Trophoblast cell (in vitro differentiated cells and primary cell): Measurements from ENCODE around the gene IL1RAPL2.

ENCODE experiments used
- DNase-seq, 2 donors: peaks; one replicate each; pipeline ENCODE4 v3.0.0-alpha.2; 2016
- H2AFZ ChIP-seq: 2 replicates; pipeline ENCODE4 v1.6.1; 2013; ENCODE audit warnings: low read length, moderate library complexity, mild to moderate bottlenecking; ENCODE audit not compliant: insufficient read depth, poor library complexity
- H2AK5ac ChIP-seq: 2 replicates; pipeline ENCODE4 v1.6.1; 2013; ENCODE audit warnings: mild to moderate bottlenecking, low read length
- H2BK120ac ChIP-seq: 2 replicates; pipeline ENCODE4 v1.6.1; 2013; ENCODE audit warnings: low read length, mild to moderate bottlenecking, moderate library complexity; ENCODE audit not compliant: insufficient read depth, poor library complexity
- H2BK12ac ChIP-seq: 2 replicates; pipeline ENCODE4 v1.6.1; 2013; ENCODE audit warnings: mild to moderate bottlenecking, low read length, moderate library complexity
- H2BK5ac ChIP-seq: 2 replicates; pipeline ENCODE4 v1.6.1; 2013; ENCODE audit warnings: low read length, low read depth, moderate library complexity, mild to moderate bottlenecking; ENCODE audit not compliant: poor library complexity
- H3K14ac ChIP-seq: 2 replicates; pipeline ENCODE4 v1.6.1; 2013; ENCODE audit warnings: mild to moderate bottlenecking, low read length
- H3K18ac ChIP-seq: 2 replicates; pipeline ENCODE4 v1.6.1; 2013; ENCODE audit warnings: mild to moderate bottlenecking, low read length
- H3K23ac ChIP-seq: 2 replicates; pipeline ENCODE4 v1.6.1; 2013; ENCODE audit warnings: low read length
- H3K27ac ChIP-seq: 2 replicates; pipeline ENCODE4 v1.5.1; 2013; ENCODE audit warnings: low read depth, mild to moderate bottlenecking, inconsistent platforms, low read length, moderate library complexity
- H3K27me3 ChIP-seq: 2 replicates; pipeline ENCODE4 v1.6.1; 2013; ENCODE audit warnings: inconsistent platforms, mild to moderate bottlenecking, low read length, moderate library complexity; ENCODE audit not compliant: insufficient read depth
- H3K36me3 ChIP-seq, 2 experiments: 1 replicate in 1 of 2; 2 replicates in 1 of 2; pipeline ENCODE4 v1.6.1; 2013; ENCODE audit warnings: low read length in 2 of 2, mild to moderate bottlenecking in 2 of 2, moderate library complexity in 1 of 2; ENCODE audit not compliant: insufficient read depth in 2 of 2, control insufficient read depth in 1 of 2
- H3K4ac ChIP-seq: 2 replicates; pipeline ENCODE4 v1.6.1; 2013; ENCODE audit warnings: low read depth, mild to moderate bottlenecking, low read length, moderate library complexity
- H3K4me1 ChIP-seq, 2 experiments: 1 replicate in 1 of 2; 2 replicates in 1 of 2; pipeline ENCODE4 v1.6.1; 2013; ENCODE audit warnings: low read length in 2 of 2, mild to moderate bottlenecking in 2 of 2, moderate library complexity in 1 of 2; ENCODE audit not compliant: insufficient read depth in 2 of 2, control insufficient read depth in 1 of 2
- H3K4me2 ChIP-seq: 2 replicates; pipeline ENCODE4 v1.6.1; 2013; ENCODE audit warnings: inconsistent platforms, mild to moderate bottlenecking, low read length, moderate library complexity
- H3K4me3 ChIP-seq: 2 replicates; pipeline ENCODE4 v1.5.1; 2013; ENCODE audit warnings: mild to moderate bottlenecking, low read depth, low read length, inconsistent platforms
- H3K79me1 ChIP-seq: one replicate; pipeline ENCODE4 v1.6.1; 2013; ENCODE audit warnings: low read length
- H3K79me2 ChIP-seq: 2 replicates; pipeline ENCODE4 v1.6.1; 2013; ENCODE audit warnings: low read length, mild to moderate bottlenecking; ENCODE audit not compliant: control insufficient read depth, insufficient read depth, poor library complexity
- H3K9ac ChIP-seq: 2 replicates; pipeline ENCODE4 v1.6.1; 2013; ENCODE audit warnings: mild to moderate bottlenecking, low read length
- H3K9me3 ChIP-seq: 2 replicates; pipeline ENCODE4 v1.6.1; 2013; ENCODE audit warnings: low read depth, mild to moderate bottlenecking, control low read depth, inconsistent platforms, low read length; ENCODE audit not compliant: insufficient read depth
- H4K12ac ChIP-seq: 2 replicates; pipeline ENCODE4 v1.6.1; 2013; ENCODE audit warnings: low read depth, mild to moderate bottlenecking, low read length, moderate library complexity
- H4K8ac ChIP-seq: 2 replicates; pipeline ENCODE4 v1.6.1; 2013; ENCODE audit warnings: low read depth, mild to moderate bottlenecking, low read length, moderate library complexity
- H4K91ac ChIP-seq: one replicate; pipeline ENCODE4 v1.6.1; 2013; ENCODE audit warnings: low read depth, mild to moderate bottlenecking, low read length, moderate library complexity
- WGBS: extraction: QIAGEN DNeasy Blood & Tissue Kit; methylation state at CpG from one replicate; pipeline ENCODE4 v1.1.7; 2013; ENCODE audit warnings: missing lambda C conversion rate; ENCODE audit not compliant: insufficient read length, insufficient coverage; ENCODE audit errors: extremely low coverage; 5-methylcytosine and 5-hydroxymethylcytosine counted together

IL1RAPL2 gene

DNA sequence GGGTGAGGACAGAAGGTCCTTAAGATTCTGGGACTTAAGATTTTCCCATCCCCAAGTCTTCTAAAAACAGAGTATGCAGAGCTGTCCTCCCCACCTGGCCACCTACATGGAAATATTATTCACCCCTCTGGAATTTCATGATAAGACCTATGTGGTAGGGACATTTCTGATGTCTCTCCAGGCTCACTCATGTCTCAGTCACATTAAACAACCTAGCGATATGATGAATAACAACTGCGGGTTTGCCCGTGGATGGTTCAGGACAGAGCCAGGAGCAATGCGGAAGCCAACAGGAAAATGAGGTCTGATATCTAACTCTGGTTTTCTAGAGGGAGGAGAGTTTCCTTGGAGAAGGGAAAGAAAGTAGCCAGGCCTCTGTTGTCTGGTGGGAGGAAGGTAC, 607.1 kb downstream of the IL1RAPL2 start:
- H2BK5ac ChIP-seq: no peak overlapping the region
- H3K4me1 ChIP-seq: no peaks in the 10 kb centered on the region
- H2AK5ac ChIP-seq: no peak overlapping the region
- no peak overlapping the region for H3K14ac ChIP-seq
- WGBS: no CpG with 5 or more reads among the region's 4 CpGs
- no peak overlapping the region for H4K12ac ChIP-seq
- no peaks in the 10 kb centered on the region for H3K79me2 ChIP-seq
- no peaks in the 10 kb centered on the region for H3K79me1 ChIP-seq
- H2AFZ ChIP-seq: no peak overlapping the region
- no peak overlapping the region for H3K4ac ChIP-seq
- H3K27me3 ChIP-seq: no peaks in the 10 kb centered on the region
- no peak overlapping the region for H2BK12ac ChIP-seq
- H3K23ac ChIP-seq: no peak overlapping the region
- no peak overlapping the region for H4K8ac ChIP-seq
- DNase-seq: peak; percentile 33 to 63
- no peak overlapping the region for H2BK120ac ChIP-seq
- no peak overlapping the region for H3K27ac ChIP-seq
- no peak overlapping the region for H3K9ac ChIP-seq
- H3K4me3 ChIP-seq: no peak overlapping the region
- no peak overlapping the region for H3K4me2 ChIP-seq
- no peaks in the 10 kb centered on the region for H3K36me3 ChIP-seq
- H3K18ac ChIP-seq: no peak overlapping the region
- H3K9me3 ChIP-seq: no peaks in the 10 kb centered on the region
- no peak overlapping the region for H4K91ac ChIP-seq

DNA sequence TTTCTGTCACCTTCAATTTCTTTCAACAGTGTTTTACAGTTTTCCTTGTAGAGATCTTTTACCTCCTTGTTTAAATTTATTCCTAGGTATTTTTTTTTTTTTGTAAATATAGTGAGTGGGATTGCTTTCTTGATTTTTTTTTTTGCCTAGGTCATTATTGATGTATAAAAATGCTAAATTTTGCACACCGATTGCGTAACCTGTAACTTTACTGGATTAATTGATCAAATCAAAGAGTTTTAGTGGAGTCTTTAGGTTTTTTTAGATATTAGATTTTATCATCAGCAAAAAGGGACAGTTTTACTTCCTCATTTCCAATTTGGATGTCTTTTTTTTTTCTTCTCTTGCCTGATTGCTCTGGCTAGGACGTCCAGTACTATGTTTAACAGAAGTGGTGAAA, 613.6 kb downstream of the IL1RAPL2 start:
- WGBS: no CpG with 5 or more reads among the region's 3 CpGs
- H2BK5ac ChIP-seq: no peak overlapping the region

DNA sequence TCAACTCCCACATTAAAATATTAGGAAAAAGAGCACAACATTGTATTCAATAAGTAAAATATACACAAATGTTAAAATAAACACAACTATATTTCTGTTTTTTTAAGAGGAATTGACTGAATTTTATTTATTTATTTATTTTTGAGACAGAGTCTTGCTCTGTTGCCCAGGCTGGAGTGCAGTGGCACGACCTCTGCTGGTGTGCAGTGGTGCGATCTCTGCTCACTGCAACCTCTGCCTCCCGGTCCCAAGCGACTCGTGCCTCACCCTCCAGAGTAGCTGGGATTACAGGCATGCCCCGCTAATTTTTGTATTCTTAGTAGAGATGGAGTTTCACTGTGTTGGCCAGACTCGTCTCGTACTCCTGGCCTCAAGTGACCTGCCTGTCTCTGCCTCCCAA, 623.1 kb downstream of the IL1RAPL2 start:
- no peak overlapping the region for H3K4me2 ChIP-seq
- no peak overlapping the region for H3K23ac ChIP-seq
- H3K9ac ChIP-seq: no peak overlapping the region
- H4K12ac ChIP-seq: no peak overlapping the region
- no peak overlapping the region for H4K8ac ChIP-seq
- H3K27me3 ChIP-seq: no peaks in the 10 kb centered on the region
- no peak overlapping the region for H2AK5ac ChIP-seq
- no peaks in the 10 kb centered on the region for H3K4me1 ChIP-seq
- no peak overlapping the region for H3K18ac ChIP-seq
- no CpG with 5 or more reads among the region's 8 CpGs for WGBS
- no peak overlapping the region for H2BK5ac ChIP-seq
- DNase-seq: peak in 1 of 2 donors; percentile 21
- H4K91ac ChIP-seq: no peak overlapping the region
- H3K4me3 ChIP-seq: no peak overlapping the region
- H3K79me2 ChIP-seq: no peaks in the 10 kb centered on the region
- no peaks in the 10 kb centered on the region for H3K9me3 ChIP-seq
- H3K79me1 ChIP-seq: no peaks in the 10 kb centered on the region
- no peak overlapping the region for H3K14ac ChIP-seq
- no peak overlapping the region for H2BK120ac ChIP-seq
- H2AFZ ChIP-seq: no peak overlapping the region
- no peak overlapping the region for H3K4ac ChIP-seq
- no peak overlapping the region for H3K27ac ChIP-seq
- H3K36me3 ChIP-seq: no peaks in the 10 kb centered on the region
- no peak overlapping the region for H2BK12ac ChIP-seq

More for the DNA sequence above, 613.6 kb downstream of the IL1RAPL2 start:
- no peaks in the 10 kb centered on the region for H3K27me3 ChIP-seq
- H4K12ac ChIP-seq: no peak overlapping the region
- no peak overlapping the region for H3K23ac ChIP-seq
- no peak overlapping the region for H3K14ac ChIP-seq
- no peaks in the 10 kb centered on the region for H3K79me2 ChIP-seq
- no peak overlapping the region for H4K8ac ChIP-seq
- H2AK5ac ChIP-seq: no peak overlapping the region
- no peak overlapping the region for H3K9ac ChIP-seq
- H4K91ac ChIP-seq: no peak overlapping the region
- no peak for DNase-seq
- no peak overlapping the region for H2AFZ ChIP-seq
- H3K79me1 ChIP-seq: no peaks in the 10 kb centered on the region
- no peak overlapping the region for H2BK120ac ChIP-seq
- no peaks in the 10 kb centered on the region for H3K9me3 ChIP-seq
- H3K4ac ChIP-seq: no peak overlapping the region
- no peak overlapping the region for H3K18ac ChIP-seq
- no peak overlapping the region for H3K4me3 ChIP-seq
- H3K4me1 ChIP-seq: no peaks in the 10 kb centered on the region
- H3K4me2 ChIP-seq: no peak overlapping the region
- no peak overlapping the region for H2BK12ac ChIP-seq
- H3K36me3 ChIP-seq: no peaks in the 10 kb centered on the region
- no peak overlapping the region for H3K27ac ChIP-seq

DNA sequence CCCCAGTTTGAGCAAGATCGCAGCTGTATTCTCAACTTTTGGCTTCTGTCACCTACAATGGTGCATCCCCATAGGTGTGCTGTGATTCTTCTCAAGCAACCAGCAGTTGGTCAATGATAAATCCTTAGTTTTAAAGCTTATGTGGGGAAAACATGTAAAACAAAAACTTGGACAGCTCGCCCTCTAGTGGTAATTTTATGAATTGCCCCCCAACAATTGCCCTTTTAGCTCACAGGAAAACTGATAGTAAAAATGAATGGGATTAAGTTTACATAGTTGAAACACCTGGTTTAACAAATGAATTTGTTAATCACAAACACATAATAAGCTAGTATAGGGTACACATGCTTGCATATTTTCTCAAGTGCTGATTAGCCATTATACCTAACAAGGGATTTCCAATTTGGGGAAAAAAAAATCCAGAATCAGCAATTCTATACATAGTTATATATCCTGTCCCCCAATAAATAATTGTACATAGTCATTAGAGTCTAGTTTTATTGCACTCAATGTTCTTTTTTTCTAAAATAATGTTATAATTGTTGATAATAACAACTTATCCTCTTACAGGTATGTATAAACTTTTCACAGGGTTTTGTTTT, 624.4 kb downstream of the IL1RAPL2 start:
- DNase-seq: peak; percentile 40 to 69
- Histone ChIP-seq H3K23ac (no peak overlapping the region), H3K4me2 (no peak overlapping the region), H4K8ac (no peak overlapping the region), H4K91ac (no peak overlapping the region), H3K79me2 (no peaks in the 10 kb centered on the region), H3K36me3 (no peaks in the 10 kb centered on the region), H3K79me1 (no peaks in the 10 kb centered on the region), H2BK12ac (no peak overlapping the region), H2AK5ac (no peak overlapping the region), H2BK5ac (no peak overlapping the region), H3K4me1 (no peaks in the 10 kb centered on the region), H2BK120ac (no peak overlapping the region), H3K27ac (no peak overlapping the region), H3K4ac (no peak overlapping the region), H2AFZ (no peak overlapping the region), H3K9ac (no peak overlapping the region), H3K9me3 (no peaks in the 10 kb centered on the region), H3K18ac (no peak overlapping the region), H3K4me3 (no peak overlapping the region), H3K14ac (no peak overlapping the region), H4K12ac (no peak overlapping the region), H3K27me3 (no peaks in the 10 kb centered on the region)
- WGBS: no CpG with 5 or more reads among the region's 2 CpGs
